Loucy (cell line): ENCODE data around the gene EFNA5.
"Not testable (repeated sequence)": the region's sequence is repeated elsewhere in the genome, so short reads cannot be mapped to it uniquely, and the experiment has no call there.

Source experiments
- H2AFZ ChIP-seq: fragments of 200-600 bp; sonication (generic); 2 replicates; pipeline ENCODE4 v1.6.0; 2016; ENCODE audit warnings: antibody characterized with exemption, mild to moderate bottlenecking, low read length, moderate library complexity
- H3F3A ChIP-seq: fragments of 200-600 bp; 2 replicates; pipeline ENCODE4 v1.6.0; 2016; ENCODE audit warnings: antibody characterized with exemption, low read depth, mild to moderate bottlenecking
- H3K27me3 ChIP-seq: fragments of 200-600 bp; sonication (generic); 2 replicates; pipeline ENCODE4 v1.6.1; 2014; ENCODE audit warnings: low read length, mild to moderate bottlenecking; ENCODE audit not compliant: insufficient read depth, poor library complexity, severe bottlenecking
- H3K36me3 ChIP-seq: fragments of 200-600 bp; sonication (generic); 2 replicates; pipeline ENCODE4 v1.6.1; 2016; ENCODE audit warnings: low read length; ENCODE audit not compliant: insufficient read depth
- H3K4me1 ChIP-seq: fragments of 200-600 bp; sonication (generic); 2 replicates; pipeline ENCODE4 v1.5.1; 2014; ENCODE audit warnings: low read length, mild to moderate bottlenecking; ENCODE audit not compliant: insufficient read depth, poor library complexity, severe bottlenecking
- H3K4me2 ChIP-seq: fragments of 200-600 bp; sonication (generic); 2 replicates; pipeline ENCODE4 v1.6.0; 2014; ENCODE audit warnings: antibody characterized with exemption, low read length, low read depth, mild to moderate bottlenecking; ENCODE audit not compliant: poor library complexity, severe bottlenecking
- H3K4me3 ChIP-seq: fragments of 200-600 bp; sonication (generic); 2 replicates; pipeline ENCODE4 v1.5.1; 2014; ENCODE audit warnings: low read length, mild to moderate bottlenecking, mixed read lengths; ENCODE audit not compliant: poor library complexity, severe bottlenecking
- H3K79me2 ChIP-seq: fragments of 200-600 bp; sonication (generic); 2 replicates; pipeline ENCODE4 v1.6.1; 2014; ENCODE audit warnings: low read length; ENCODE audit not compliant: insufficient read depth
- H3K9ac ChIP-seq: fragments of 200-600 bp; sonication (generic); 2 replicates; pipeline ENCODE4 v1.6.0; 2014; ENCODE audit warnings: mild to moderate bottlenecking, low read depth, low read length, moderate library complexity; ENCODE audit not compliant: poor library complexity, severe bottlenecking
- H3K9me2 ChIP-seq: fragments of 200-600 bp; sonication (generic); replicated peaks from 2 replicates; pipeline ENCODE4 v1.6.1; 2016; ENCODE audit warnings: low read depth, low read length, mixed read lengths
- H3K9me3 ChIP-seq: fragments of 200-600 bp; sonication (generic); 2 replicates; pipeline ENCODE4 v1.6.1; 2014; ENCODE audit warnings: mild to moderate bottlenecking, antibody characterized with exemption, low read length, low read depth; ENCODE audit not compliant: insufficient read depth
- H4K20me1 ChIP-seq: fragments of 200-600 bp; sonication (generic); 2 replicates; pipeline ENCODE4 v1.6.0; 2014; ENCODE audit warnings: antibody characterized with exemption, low read length, mild to moderate bottlenecking; ENCODE audit not compliant: insufficient read depth, poor library complexity, severe bottlenecking
- CTCF ChIP-seq: fragments of 200-600 bp; sonication (generic); conservative IDR thresholded peaks from 2 replicates; pipeline ENCODE4 v1.5.1; 2014; ENCODE audit warnings: mild to moderate bottlenecking, antibody characterized with exemption, low read length
- EZH2phosphoT487 ChIP-seq: fragments of 200-600 bp; IDR thresholded peaks from 2 replicates; pipeline ENCODE4 v1.6.1; 2018; ENCODE audit warnings: antibody characterized with exemption, mild to moderate bottlenecking, moderate library complexity, borderline replicate concordance

EFNA5 gene

GRCh38 chr5:107456281-107456715 is 214.4 kb downstream of the EFNA5 start:
- Histone ChIP-seq H3K27me3 (peaks cover 36% of the 10 kb centered on the region), H3K36me3 (no peaks in the 10 kb centered on the region), H3K79me2 (no peaks in the 10 kb centered on the region), H3K9me2 (no peaks in the 10 kb centered on the region), H3K4me2 (no peak overlapping the region), H3F3A (no peaks in the 10 kb centered on the region), H3K4me3 (no peak overlapping the region), H3K9ac (no peak overlapping the region), H3K9me3 (no peaks in the 10 kb centered on the region), H3K4me1 (no peaks in the 10 kb centered on the region), H4K20me1 (no peaks in the 10 kb centered on the region), H2AFZ (no peak overlapping the region)
- no peak for TF ChIP-seq EZH2phosphoT487
- TF ChIP-seq CTCF: no peak

- no peak overlapping the region for H2AFZ ChIP-seq
- no peak overlapping the region for H3K4me3 ChIP-seq
- no peaks in the 10 kb centered on the region for H3K79me2 ChIP-seq
Measured at GRCh38 chr5:107455111-107455544, 215.6 kb downstream of the EFNA5 start.

GRCh38 chr5:107451827-107452226 is 218.9 kb downstream of the EFNA5 start:
- not testable (repeated sequence) for H3K9me2 ChIP-seq, H3K4me1 ChIP-seq

More at GRCh38 chr5:107455111-107455544, 215.6 kb downstream of the EFNA5 start:
- no peaks in the 10 kb centered on the region for H3K9me3 ChIP-seq
- H3K9ac ChIP-seq: no peak overlapping the region
- no peaks in the 10 kb centered on the region for H4K20me1 ChIP-seq
- no peaks in the 10 kb centered on the region for H3F3A ChIP-seq
- no peaks in the 10 kb centered on the region for H3K4me1 ChIP-seq
- TF ChIP-seq EZH2phosphoT487 (no peak), CTCF (no peak)
- H3K36me3 ChIP-seq: no peaks in the 10 kb centered on the region
- H3K4me2 ChIP-seq: no peak overlapping the region
- H3K9me2 ChIP-seq: no peaks in the 10 kb centered on the region
- H3K27me3 ChIP-seq: peaks cover 28% of the 10 kb centered on the region

GRCh38 chr5:107451028-107451427 is 219.7 kb downstream of the EFNA5 start:
- H4K20me1 ChIP-seq: no peaks in the 10 kb centered on the region
- H3F3A ChIP-seq: no peaks in the 10 kb centered on the region

More at GRCh38 chr5:107451827-107452226, 218.9 kb downstream of the EFNA5 start:
- H3K9me3 ChIP-seq, H3F3A ChIP-seq, H3K4me3 ChIP-seq, H3K36me3 ChIP-seq, H3K4me2 ChIP-seq, H3K9ac ChIP-seq, H3K79me2 ChIP-seq, H4K20me1 ChIP-seq, H2AFZ ChIP-seq: not testable (repeated sequence)
- H3K27me3 ChIP-seq: peaks cover 50% of the 10 kb centered on the region

More at GRCh38 chr5:107451028-107451427, 219.7 kb downstream of the EFNA5 start:
- Histone ChIP-seq H3K9me2 (no peaks in the 10 kb centered on the region), H3K9me3 (no peaks in the 10 kb centered on the region), H3K27me3 (peaks cover 56% of the 10 kb centered on the region), H3K4me2 (no peak overlapping the region), H3K36me3 (no peaks in the 10 kb centered on the region), H3K9ac (no peak overlapping the region), H3K79me2 (no peaks in the 10 kb centered on the region), H3K4me1 (no peaks in the 10 kb centered on the region), H3K4me3 (no peak overlapping the region), H2AFZ (no peak overlapping the region)
- no peak for TF ChIP-seq CTCF
- TF ChIP-seq EZH2phosphoT487: no peak
